Measurements from ENCODE around the gene CALN1.

Gene CALN1

DNA sequence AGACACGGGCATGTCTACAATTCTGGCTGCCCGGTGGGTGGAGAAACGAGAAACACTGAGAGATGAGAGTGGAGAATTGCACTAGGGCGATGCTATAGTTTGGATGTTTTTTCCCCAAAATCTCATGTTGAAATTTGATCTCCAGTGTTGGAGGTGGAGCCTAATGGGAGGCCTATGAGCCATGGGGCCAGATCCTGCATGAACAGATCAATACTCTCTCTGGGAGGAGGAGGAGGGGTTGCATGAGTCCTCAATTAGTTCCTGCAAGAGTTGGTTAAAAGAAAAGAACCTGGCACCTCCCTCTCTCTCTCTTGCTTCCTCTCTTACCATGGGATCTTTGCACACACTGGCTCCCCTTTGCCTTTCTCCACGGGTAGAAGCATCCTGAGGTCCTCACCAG, 299.1 kb downstream of the CALN1 start:
- no peak overlapping the region for H3K4me3 ChIP-seq (replicated peaks in 1 of 2; ENCODE audit: low read depth in 2 of 2, low read length in 2 of 2)
- DNase-seq (ENCODE audit: low read depth in 2 of 2) = no peak
- TF ChIP-seq, protein P1, sequence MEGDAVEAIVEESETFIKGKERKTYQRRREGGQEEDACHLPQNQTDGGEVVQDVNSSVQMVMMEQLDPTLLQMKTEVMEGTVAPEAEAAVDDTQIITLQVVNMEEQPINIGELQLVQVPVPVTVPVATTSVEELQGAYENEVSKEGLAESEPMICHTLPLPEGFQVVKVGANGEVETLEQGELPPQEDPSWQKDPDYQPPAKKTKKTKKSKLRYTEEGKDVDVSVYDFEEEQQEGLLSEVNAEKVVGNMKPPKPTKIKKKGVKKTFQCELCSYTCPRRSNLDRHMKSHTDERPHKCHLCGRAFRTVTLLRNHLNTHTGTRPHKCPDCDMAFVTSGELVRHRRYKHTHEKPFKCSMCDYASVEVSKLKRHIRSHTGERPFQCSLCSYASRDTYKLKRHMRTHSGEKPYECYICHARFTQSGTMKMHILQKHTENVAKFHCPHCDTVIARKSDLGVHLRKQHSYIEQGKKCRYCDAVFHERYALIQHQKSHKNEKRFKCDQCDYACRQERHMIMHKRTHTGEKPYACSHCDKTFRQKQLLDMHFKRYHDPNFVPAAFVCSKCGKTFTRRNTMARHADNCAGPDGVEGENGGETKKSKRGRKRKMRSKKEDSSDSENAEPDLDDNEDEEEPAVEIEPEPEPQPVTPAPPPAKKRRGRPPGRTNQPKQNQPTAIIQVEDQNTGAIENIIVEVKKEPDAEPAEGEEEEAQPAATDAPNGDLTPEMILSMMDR (IDR thresholded peaks at IDR 0.05; ENCODE audit: low read depth, low read length) = no peak

DNA sequence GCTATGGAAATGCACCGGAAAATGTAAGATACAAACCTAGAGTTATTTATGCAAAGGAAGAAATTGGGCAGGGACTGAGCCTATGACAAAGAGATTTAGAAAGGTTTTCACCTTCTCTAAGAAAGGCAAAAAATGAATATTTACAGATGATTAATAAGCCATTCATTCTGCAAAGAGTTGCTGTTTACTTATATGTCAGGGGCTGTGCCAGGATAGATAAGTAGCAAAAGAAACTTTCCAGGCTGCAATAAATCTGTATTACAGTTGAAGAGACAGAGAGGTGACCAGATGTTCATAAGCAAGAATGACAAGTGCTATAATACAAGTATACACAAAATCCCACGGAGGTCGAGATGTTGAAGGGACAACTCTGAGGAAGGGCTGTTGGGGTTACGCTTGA, 299.6 kb downstream of the CALN1 start:
- DNase-seq (ENCODE audit: low read depth in 2 of 2) = no peak
- TF ChIP-seq, protein P1 (IDR thresholded peaks at IDR 0.05; ENCODE audit: low read depth, low read length) = no peak
- H3K4me3 ChIP-seq (replicated peaks in 1 of 2; ENCODE audit: low read depth in 2 of 2, low read length in 2 of 2) = no peak overlapping the region

DNA sequence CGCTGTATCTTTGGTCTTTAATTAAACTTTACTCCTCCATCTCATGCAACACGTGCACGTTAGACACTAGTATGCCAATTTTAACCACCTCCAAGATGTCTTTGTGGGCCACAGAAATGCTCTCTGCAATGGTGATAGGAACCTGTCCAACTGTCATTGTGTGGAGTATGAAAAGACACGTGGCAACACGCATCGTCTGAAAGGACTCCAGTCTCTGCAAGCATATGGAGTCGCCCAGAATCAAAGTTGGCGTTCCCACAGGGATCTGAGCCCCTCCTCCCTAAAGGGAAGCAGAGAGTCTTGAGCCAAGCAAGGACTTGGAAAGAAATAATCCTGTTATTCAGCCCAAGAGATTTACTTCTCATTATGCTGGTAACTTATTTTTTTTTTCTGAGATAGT, 301.1 kb downstream of the CALN1 start:
- no peak overlapping the region for H3K4me3 ChIP-seq (replicated peaks in 1 of 2; ENCODE audit: low read depth in 2 of 2, low read length in 2 of 2)
- DNase-seq (ENCODE audit: low read depth in 2 of 2) = no peak

DNA sequence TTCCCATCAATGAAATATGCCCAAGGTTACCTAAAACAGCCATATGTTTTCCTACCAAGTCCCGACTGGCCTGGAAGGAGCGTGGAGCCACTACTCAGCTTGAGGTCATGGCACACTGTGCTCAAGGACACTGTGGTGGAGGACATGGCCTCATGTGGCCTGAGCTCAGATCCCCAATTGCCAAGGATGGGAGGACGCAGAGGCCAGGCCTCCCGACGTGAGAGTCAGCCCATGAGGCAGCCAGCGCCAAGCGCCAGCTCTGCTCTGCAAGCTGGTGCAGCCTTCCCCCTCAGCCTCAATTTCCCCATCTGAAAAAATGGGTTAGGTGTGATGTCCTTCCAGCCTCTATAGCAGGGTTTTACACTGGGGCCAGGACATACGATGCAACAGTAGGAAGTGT, 302.6 kb downstream of the CALN1 start:
- no peak for DNase-seq (ENCODE audit: low read depth in 2 of 2)
- no peak overlapping the region for H3K4me3 ChIP-seq (replicated peaks in 1 of 2; ENCODE audit: low read depth in 2 of 2, low read length in 2 of 2)
- TF ChIP-seq, protein P1 (IDR thresholded peaks at IDR 0.05; ENCODE audit: low read depth, low read length) = no peak

More for the DNA sequence above, 301.1 kb downstream of the CALN1 start:
- TF ChIP-seq, protein P1 (IDR thresholded peaks at IDR 0.05; ENCODE audit: low read depth, low read length) = no peak

DNA sequence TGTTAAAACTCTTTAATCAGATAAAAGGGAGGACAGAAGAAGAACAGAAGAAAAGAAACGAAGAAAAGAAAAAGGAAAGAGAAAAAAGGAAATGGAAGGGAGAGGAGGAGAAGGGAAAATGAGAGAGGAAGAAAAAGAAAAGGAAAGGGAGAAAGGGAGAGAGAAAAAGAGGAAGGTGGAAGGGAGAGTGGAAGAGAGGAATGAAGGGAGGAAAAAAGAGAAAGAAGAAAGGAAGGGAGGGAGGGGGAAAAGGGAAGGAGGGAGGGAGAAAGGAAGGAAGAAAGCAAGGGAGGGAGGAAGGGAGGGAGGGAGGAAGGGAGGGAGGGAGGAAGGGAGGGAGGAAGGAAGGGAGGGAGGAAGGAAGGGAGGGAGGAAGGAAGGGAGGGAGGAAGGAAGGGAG, 305.7 kb downstream of the CALN1 start:
- no peak overlapping the region for H3K4me3 ChIP-seq (replicated peaks in 1 of 2; ENCODE audit: low read depth in 2 of 2, low read length in 2 of 2)
- TF ChIP-seq, protein P1 (IDR thresholded peaks at IDR 0.05; ENCODE audit: low read depth, low read length) = no peak
- no peak for DNase-seq (ENCODE audit: low read depth in 2 of 2)

DNA sequence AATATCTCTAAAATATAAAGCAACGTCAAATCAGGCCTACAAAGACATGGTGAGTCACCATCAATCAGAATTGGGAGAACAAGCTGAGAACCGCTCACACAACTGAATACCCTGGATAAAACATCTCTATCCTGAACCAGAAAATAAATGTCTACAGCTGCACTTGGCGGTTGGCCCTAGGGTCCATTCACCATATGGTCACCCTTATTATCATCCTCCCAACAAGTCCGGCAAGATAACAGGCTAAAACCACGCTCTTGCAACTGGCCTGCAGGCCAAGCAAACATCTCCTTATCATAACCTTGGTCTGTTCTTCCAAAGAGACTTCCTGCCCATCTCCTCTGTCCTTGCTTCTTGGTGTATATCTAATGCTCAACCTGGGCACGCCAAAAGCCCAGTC, 310.7 kb downstream of the CALN1 start:
- no peak overlapping the region for H3K4me3 ChIP-seq (replicated peaks in 1 of 2; ENCODE audit: low read depth in 2 of 2, low read length in 2 of 2)
- DNase-seq (ENCODE audit: low read depth in 2 of 2) = no peak
- TF ChIP-seq, protein P1 (IDR thresholded peaks at IDR 0.05; ENCODE audit: low read depth, low read length) = no peak

DNA sequence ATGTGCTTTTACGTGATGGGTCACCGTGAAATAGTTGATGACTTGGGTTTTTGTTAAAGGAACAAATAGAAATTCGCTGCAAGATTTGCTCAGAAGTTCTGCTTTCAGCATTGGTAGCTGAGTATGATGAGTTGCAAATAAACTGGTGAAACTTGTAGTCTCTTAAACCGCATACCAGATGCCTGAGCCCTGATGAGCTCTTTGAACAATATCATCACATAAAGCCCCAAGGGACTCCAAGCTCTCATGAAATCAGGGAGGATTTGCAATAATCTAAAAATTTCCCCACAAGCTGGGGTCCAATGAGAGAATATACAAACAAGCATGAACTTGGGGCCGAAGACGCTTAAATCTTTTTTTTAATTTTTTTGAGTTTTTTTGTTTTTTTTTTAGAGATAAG, 312.4 kb downstream of the CALN1 start:
- no peak overlapping the region for H3K4me3 ChIP-seq (replicated peaks in 1 of 2; ENCODE audit: low read depth in 2 of 2, low read length in 2 of 2)
- peak in 1 of 2 donors; percentile 0 for DNase-seq (ENCODE audit: low read depth in 2 of 2)
- TF ChIP-seq, protein P1 (IDR thresholded peaks at IDR 0.05; ENCODE audit: low read depth, low read length) = no peak
